GM18868 (cell line): ENCODE results near the gene S100Z.
"Not testable (repeated sequence)": the region's sequence is repeated elsewhere in the genome, so short reads cannot be mapped to it uniquely, and the experiment has no call there.

Experiments
- ATAC-seq: cut with Tn5 transposase; IDR thresholded peaks from one replicate; pipeline ENCODE4 v1.9.1; 2021; ENCODE audit warnings: mild to moderate bottlenecking, moderate library complexity; ENCODE audit not compliant: unreplicated experiment

Gene S100Z

GRCh38 chr5:76822105-76822731 is 27.6 kb upstream of the S100Z start:
- ATAC-seq = not testable (repeated sequence)

GRCh38 chr5:76826416-76826815 is 23.4 kb upstream of the S100Z start:
- ATAC-seq = not testable (repeated sequence)

- ATAC-seq = no peak
These were observed 18.7 kb upstream of the S100Z start for GRCh38 chr5:76831110-76831452.

- ATAC-seq = no peak
These were observed 13.6 kb upstream of the S100Z start for GRCh38 chr5:76836181-76836580.

GRCh38 chr5:76836585-76836984 is 13.2 kb upstream of the S100Z start:
- no peak for ATAC-seq

- ATAC-seq = no peak
These were observed 11.1 kb upstream of the S100Z start for GRCh38 chr5:76838481-76839261.

GRCh38 chr5:76841361-76841760 is 8.5 kb upstream of the S100Z start:
- ATAC-seq = no peak

GRCh38 chr5:76845890-76846289 is 3.9 kb upstream of the S100Z start:
- ATAC-seq = no peak

GRCh38 chr5:76850543-76851145 is 830 bp downstream of the S100Z start:
- ATAC-seq = no peak

- no peak for ATAC-seq
These were observed 2.0 kb downstream of the S100Z start for GRCh38 chr5:76851728-76852369.

GRCh38 chr5:76852772-76853171 is 3.0 kb downstream of the S100Z start:
- ATAC-seq = no peak

GRCh38 chr5:76853741-76854140 is 3.9 kb downstream of the S100Z start:
- ATAC-seq = not testable (repeated sequence)

- no peak for ATAC-seq
These were observed 4.8 kb downstream of the S100Z start for GRCh38 chr5:76854644-76855043.

GRCh38 chr5:76855501-76855900 is 5.7 kb downstream of the S100Z start:
- ATAC-seq = not testable (repeated sequence)

GRCh38 chr5:76855961-76856360 is 6.1 kb downstream of the S100Z start:
- ATAC-seq = no peak

- not testable (repeated sequence) for ATAC-seq
These were observed 7.0 kb downstream of the S100Z start for GRCh38 chr5:76856800-76857199.

GRCh38 chr5:76859591-76860247 is 9.9 kb downstream of the S100Z start:
- no peak for ATAC-seq

- no peak for ATAC-seq
These were observed 11.8 kb downstream of the S100Z start for GRCh38 chr5:76861612-76862011.

GRCh38 chr5:76863001-76863400 is 13.2 kb downstream of the S100Z start:
- ATAC-seq = no peak

GRCh38 chr5:76866503-76866902 is 16.7 kb downstream of the S100Z start:
- ATAC-seq = no peak

- ATAC-seq = no peak
These were observed 17.2 kb downstream of the S100Z start for GRCh38 chr5:76867038-76867437.
